GM19240 (cell line): ENCODE measurements around the gene BBS7.
A peak's percentile ranks its signal among the peaks of the same experiment; 100 is the strongest.

Experiments
- DNase-seq: peaks from one replicate; pipeline ENCODE4 v3.0.0; 2011; ENCODE audit warnings: low spot score; ENCODE audit not compliant: insufficient read length

The BBS7 gene, protein sequence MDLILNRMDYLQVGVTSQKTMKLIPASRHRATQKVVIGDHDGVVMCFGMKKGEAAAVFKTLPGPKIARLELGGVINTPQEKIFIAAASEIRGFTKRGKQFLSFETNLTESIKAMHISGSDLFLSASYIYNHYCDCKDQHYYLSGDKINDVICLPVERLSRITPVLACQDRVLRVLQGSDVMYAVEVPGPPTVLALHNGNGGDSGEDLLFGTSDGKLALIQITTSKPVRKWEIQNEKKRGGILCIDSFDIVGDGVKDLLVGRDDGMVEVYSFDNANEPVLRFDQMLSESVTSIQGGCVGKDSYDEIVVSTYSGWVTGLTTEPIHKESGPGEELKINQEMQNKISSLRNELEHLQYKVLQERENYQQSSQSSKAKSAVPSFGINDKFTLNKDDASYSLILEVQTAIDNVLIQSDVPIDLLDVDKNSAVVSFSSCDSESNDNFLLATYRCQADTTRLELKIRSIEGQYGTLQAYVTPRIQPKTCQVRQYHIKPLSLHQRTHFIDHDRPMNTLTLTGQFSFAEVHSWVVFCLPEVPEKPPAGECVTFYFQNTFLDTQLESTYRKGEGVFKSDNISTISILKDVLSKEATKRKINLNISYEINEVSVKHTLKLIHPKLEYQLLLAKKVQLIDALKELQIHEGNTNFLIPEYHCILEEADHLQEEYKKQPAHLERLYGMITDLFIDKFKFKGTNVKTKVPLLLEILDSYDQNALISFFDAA

DNA sequence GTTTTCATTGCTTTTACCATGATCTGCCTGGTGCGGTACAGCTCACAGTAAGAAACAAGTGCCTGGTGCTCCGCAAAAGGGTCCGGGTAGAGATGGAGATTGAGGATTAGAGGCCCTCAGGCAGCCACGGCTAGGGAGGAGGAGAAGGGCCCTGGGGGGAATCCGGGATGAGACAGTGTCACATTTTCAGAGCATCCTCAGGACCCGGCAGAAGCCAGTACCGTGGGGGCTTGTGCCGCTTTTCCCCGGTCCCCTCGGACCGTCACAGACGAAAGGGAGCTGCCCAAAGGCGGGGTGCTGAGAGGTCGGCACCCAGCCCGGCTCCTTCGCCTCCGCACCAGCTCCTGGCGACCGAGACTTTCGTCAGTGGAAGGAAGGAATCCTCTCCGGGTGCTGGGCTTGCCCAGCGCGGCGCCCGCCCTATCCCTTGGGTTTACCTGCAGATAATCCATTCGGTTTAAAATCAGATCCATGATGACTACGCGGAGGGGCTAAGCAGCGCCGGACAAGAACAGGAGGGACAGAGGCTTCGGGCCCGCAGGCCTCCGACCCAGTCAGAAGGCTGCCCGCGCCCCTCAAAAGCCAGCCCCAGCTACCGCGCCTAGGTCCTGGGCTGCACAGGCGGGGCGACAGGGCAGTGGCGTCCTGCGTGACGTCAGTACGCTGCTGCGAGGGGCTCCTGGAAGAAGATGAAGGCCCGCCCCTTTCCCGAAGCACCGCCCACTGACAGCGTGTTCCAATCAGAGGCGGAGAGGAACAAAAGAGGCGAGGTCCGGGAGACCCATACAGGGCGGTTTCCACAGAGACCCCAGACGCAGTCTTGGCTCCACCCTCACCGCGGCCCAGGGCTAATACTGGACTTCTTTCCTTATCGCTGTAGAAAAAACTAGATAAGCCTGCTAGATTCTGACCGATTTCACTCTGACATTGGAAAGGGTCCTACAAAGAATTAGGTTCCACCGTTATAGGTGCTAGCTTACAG is at the start of gene BBS7:
TSS of gene BBS7 (minus strand) at position 634 of the 982 bp plus-strand sequence. CDS start at position 473, 161 bp downstream.
- DNase-seq, result peak; percentile 69

DNA sequence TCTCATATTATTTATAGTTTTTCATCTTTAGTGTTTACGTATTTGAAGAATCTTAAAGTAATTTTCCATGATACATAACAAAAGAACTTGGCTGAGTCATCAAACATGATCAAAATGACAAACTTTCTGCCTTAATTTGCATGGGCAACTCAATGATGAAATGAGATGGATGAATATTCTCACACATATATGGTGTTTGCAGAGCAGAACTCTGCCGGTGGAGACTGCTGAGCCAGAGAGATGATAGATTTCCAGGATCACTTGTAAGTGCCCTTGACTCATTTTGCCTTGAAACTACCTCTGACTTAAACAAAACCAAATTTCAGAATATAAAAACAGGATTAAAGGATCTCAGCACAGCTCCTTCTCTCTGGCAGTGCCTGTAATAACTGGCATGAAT is 43.4 kb upstream of the BBS7 start:
- DNase-seq, result no peak

DNA sequence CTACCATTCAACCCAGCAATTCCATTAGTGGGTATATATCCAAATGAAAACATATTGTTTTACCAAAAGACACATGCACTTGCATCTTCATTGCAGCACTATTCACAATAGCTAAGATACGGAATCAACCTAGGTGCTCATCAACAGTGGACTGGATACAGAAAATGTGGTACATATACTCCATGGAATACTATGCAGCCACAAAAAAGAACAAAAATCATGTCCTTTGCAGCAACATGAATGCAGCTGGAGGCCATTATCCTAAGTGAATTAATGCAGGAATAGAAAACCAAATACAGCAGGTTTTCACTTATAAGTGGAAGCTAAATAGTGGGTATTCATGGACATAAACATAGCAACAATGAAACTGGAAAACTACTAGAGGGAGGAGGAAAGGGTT is 38.1 kb upstream of the BBS7 start:
- no peak for DNase-seq

DNA sequence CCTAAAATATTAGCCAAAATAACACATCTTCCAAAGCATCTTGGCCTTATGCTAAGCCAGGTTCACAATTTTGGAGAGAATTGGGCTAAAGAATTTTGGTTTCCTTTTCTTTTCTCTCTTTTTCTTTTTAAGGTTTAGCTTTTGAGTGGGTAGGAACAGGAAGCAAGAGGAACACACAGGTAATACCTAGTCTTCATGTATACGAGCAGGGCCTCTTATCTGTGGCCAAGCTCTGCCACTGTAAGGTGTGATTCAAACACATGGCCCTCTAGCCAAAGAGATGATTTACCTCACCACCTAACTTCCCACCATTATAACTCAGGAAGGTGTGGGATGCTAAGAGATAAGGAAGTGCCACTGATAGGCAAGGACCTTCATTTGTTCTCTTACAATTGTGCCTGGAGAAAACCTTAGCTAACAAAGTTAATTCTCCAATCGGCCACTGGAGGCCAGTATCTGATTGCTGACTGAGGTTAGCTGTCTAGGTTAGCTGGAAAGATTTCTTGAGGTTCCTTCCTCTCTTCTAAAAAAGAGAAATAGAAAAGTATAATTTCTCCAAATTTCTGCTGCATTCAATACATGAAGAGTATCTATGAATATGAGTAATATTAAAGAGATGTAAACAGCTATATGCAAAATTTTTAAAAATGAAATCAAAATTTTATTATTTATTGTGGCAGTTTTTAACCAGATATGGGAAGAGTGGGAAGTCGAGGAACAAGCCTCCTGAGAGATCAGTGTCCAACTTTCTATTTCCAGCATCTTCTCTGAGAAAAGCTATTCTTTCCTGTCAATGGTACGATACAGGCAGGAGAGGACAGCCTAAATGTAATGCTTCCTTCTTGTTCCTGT is 30.1 kb upstream of the BBS7 start:
- DNase-seq, result no peak

DNA sequence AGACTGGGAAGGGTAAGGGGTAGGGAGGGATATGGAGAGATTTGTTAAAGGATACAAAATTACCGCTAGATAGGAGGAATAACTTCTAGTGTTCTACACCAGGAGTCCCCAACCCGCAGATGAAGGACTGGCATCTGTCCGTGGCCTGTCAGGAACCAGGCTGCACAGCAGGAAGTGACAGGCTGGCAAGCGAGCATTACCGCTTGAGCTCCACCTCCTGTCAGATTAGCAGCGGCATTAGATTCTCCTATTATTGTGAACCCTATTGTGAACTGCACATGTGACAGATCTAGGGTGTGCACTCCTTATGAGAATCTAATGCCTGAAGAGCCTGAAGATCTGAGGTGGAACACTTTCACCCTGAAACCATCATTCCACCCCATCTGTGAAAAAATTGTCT is 27.9 kb upstream of the BBS7 start:
- no peak for DNase-seq

DNA sequence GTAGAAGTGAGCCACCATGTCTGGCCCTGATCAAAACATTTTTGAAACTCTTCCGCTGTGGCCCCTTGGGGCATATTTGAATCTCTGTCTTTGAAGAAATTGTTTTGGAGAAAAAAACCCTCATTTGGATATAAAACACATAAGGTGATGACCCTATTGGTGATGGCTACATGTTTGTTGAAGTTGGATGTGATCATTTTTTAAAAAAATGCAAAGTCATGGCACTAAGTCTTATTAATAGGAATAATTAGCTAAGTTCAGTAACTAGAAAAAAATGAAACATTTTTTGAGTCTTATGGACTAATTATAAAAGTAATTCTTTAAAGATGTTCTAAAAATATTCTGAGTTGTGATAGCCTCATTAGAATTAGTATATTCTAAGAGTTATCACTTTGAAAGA is 17.9 kb upstream of the BBS7 start:
- no peak for DNase-seq

DNA sequence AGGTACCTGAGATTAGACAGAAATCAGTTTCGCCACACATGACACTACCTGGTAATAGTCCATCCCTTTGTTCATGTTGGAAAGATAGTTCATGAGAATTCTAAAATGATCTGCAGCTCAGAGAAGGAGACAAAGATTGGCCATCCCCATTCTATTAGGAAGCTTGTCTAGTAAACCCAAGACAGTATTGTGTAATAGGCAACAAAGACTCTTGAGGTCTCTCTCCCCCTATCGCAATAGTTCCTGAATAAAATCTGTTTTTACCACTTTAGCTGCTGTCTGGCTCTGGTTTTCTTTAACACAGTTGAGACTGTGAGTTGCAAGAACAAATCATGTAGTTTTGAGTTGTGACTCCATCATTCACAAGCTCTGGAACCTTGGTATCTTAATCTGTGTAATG is 14.8 kb upstream of the BBS7 start:
- no peak for DNase-seq

DNA sequence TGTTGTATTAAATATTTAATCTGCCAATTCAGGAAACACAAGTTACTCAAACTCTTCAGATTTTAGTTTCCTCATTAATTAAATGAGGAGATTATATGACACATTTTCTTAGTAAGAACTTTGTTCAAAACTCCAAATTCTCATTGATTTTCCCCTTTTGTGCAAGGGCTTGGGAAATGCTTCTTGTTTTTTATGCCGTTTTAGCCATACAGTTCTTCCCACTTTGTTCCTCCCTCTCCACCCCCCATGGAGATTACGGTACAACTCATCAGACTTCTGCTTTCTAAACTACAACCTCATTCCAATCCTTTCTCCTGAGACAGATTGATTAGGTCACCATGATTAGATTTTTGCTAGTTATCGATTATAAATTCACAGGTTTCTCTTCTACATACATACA is 10.9 kb upstream of the BBS7 start:
- DNase-seq, result no peak

DNA sequence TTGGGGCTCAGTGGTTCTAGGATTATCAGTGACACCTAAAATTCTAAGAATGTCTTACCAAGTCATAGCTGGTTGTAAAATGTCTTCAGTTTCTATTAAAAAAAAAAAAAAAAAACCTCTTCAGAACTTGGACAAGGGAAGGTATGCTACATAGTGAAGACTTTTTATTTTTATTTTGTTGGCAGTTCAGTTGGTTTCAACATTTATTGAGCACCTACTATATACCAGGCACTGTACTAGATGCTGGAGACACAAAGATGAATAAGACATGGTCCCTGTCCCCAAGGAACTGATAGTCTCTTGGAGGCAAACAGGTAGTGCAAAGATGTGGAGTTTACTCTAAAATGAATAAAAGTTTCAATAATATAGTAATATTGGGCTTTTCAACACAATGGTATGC is 8.9 kb upstream of the BBS7 start:
- no peak for DNase-seq

DNA sequence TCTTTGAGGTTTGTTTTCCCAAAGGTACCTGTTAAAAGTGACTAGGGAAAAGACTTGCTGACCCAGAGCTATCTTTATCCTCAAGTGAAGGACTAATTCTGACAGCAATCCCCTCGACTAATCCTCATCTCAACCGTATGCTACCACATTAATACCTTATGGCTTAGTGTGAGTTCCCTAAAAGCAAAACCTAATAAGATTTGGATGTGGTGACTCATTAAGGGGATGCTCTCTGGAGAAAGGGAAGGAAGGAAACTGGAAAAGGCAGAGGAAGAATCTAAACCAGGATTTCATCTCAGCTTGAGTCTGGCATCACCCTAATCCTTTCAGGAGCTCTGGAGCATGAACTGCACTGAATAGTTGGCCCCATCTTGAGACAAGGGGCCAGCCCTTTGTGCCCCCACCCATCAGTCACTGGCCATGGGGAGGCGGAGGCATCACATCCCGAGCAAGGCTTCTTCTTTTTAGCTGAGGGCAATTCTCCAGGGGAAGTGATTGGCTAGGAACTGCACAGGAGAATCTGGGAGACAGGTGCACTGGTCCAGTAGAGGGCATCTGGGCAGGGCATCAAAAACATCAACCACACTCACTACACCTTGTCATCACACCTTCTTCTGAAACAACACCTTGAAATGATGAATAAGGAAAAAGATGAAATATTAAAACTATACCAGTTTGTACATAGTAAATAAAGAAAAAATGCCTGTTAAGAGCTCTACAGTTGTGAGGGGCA is 6.9 kb upstream of the BBS7 start:
- DNase-seq, result no peak

DNA sequence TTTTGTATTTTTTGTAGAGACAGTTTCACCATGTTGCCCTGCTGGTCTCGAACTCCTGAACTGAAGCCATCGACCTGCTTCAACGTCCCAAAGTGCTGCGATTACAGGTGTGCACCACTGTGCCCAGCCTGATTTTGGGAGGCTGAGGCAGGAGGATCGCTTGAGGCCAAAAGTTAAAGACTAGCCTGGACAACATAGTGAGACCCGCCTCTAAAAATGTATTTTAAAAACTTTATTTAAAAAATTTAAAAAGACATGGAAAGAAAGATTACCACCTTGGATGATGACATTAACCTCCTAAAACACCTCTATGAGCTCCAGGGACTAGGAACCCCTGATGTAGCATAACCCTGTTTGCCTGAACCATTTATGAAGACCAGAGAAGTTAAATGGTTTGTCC is 5.8 kb upstream of the BBS7 start:
- no peak for DNase-seq

DNA sequence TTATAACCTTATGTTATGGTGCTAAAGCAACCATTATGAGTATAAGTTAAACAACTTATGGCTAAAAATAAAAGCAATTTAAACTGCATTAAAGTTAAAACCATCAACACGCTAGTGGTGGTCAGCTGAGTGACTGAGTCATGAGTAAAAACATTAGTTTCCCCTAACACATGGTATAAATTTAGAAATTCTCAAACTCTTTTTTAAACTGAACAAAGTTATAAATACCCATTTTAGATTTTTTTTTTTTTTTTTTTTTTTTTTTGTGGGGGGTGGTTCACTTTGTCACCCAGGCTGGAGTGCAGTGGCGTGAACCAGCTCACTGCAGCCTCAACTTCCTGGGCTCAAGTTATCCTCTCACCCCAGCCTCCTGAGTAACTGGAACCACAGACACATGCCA is 5.4 kb upstream of the BBS7 start:
- no peak for DNase-seq

DNA sequence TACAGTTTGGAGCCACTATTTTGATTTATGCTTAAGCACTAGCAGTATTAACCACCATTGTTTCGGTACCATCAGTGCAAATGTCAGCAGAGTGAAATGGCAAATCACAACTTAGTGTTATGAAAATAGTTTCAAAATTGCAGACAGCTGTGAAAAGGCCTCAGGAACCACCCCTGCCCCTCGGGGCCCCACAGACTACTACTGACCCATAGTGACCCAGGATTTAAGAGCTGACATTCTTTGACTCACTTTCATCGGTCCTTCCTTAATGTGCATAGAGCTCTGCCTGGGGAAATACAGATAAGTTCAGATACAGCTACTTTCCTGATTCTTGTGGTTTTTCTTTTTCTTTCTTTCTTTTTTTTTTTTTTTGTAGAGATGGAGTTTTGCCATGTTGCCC is 3.3 kb upstream of the BBS7 start:
- no peak for DNase-seq

DNA sequence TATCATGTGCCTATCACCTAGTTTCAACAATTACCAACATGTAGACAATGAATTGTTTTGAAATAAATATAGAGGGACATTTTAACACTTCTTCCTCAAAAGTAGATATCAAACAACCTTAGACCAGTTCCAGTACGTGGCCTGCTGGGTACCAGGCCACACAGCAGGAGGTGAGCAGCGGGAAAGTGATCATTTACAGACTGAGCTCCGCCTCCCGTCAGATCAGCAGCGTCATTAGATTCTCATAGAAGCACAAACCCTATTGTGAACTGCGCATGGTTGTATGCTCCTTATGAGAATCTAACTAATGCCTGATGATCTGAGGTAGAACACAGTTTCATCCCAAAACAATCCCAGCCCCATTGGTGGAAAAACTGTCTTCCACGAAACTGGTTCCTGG is 6.5 kb downstream of the BBS7 start:
- no peak for DNase-seq

DNA sequence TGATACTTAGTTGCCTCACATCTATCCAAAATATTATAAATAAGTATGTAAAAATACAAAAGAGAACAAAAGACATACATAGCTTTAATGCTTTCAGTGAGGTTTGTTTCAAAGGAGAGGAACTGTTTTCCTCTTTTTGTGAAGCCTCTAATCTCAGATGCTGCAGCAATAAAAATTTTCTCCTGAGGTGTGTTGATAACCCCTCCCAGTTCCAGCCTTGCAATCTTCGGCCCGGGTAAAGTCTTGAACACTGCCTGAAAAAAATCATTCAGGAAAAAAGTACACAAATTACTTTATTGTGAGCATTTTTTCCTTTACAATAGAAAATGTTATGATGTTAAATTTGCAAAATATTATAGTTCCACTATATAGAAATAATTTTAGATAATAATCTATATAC is 8.8 kb downstream of the BBS7 start:
- no peak for DNase-seq

DNA sequence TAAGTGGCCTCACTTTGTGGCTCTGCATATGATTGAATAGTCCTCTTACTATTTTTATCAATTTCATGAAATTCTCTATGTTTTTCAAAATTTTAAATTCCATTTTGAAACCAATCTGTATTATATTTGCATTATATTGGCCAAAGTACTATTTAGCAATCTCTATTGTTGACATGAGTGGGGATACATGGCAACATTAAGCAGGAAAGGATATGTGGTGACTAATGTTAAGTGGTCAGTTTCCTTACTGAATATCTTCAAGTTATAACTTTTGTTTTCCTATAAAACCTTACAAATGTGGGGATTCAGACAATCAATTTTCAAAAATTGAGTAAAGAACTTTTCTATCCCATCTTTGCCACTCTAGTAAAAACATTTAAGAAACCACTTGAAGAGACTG is 10.2 kb downstream of the BBS7 start:
- no peak for DNase-seq

DNA sequence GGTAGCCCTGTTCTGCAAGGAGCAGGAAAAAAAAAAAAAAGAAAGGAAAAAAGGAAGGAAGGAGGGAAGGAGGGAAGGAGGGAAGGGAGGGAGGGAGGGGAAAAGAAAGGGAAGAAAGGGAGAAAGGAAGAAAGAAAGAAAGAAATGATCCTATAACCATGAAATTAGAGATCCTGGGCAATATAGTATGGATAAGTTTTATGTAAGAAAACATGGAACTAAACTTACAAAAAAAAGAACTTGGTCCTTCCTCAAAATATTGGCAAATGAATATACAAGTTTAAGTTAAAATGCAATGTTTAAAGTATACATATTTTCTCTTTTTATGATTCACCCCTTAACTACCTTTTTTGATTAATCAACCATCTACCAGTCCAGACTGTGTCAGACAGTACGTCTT is 18.9 kb downstream of the BBS7 start:
- DNase-seq, result no peak

DNA sequence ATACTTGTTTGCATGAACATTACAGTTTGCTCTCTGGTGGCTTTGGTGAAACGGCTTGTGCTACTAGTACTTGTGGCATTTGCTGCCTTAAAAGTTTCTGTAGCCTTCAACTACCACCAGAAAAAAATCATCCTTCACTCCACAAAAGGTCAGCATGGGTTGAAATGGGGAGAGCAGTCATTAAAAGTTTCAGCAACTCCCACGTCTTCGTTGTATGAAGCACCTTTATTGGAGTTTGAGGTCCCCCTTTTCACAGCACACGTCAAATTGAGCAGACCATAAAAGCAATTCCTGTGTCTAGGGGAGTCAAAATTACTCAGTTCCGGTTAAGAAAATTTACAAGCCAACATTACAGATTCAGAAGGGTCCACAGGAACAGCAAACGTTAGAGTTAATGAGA is 23.6 kb downstream of the BBS7 start:
- DNase-seq, result no peak

DNA sequence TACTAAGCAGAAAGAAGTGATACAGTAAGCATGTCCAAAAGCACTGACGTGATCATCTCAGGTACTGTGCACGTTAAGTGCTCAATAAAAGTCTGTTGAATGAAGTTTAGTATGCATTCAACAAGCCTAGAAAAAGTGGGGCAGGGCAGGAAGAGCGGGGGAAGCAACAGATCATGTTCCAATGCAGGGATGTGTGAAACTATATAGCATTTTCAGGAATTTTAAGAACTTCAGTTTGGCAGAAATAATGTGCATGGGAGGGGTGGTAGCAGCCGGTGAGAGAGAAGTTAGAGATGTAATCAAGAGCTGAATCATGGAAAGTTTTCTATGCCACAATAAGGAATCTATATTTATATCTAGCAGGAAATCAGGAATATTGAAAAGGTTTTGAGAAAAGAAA is 27.4 kb downstream of the BBS7 start:
- no peak for DNase-seq

DNA sequence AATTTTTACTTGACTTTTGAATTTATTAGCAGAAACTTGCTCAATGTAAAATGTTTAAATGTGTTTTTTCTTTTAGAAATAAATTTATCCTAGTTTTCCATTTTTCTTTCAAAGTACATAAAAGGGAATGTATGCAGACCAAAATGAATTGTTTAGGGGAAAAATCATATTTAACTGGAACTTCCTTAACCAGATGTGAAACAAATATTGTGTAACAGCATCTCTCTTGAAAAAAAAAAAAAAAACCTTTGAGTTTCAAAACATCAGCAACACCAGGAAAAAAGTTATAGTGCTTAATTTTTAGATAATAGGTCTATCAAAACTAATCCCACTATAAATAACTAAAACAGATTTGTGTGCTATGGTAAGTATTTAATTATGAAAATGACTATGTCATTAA is 32.1 kb downstream of the BBS7 start:
- DNase-seq, result no peak
